Measurements from ENCODE around the gene COL28A1.

Gene COL28A1

DNA sequence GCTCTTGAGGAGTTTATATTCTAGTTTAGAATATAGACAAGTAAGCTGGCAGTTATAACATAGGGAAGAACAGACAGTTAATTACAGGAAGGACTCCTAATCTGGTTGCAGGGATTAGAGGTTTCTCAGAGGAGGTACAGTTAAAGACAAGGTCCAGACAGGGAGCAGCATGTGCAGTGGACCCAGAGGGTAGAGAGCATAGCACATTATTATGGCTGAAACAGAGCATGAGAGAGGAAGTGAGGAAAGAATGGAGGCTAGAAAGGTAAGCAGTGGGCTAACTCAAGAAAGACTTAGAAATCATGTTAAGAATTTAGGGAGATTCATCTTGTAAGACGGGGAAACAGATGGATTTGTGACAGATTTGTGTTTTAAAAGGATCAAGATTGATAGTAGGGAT is 40.7 kb upstream of the COL28A1 start:
- TF ChIP-seq CTCF (conservative IDR thresholded peaks at IDR 0.05) = no peak
- H3K27ac ChIP-seq = no peak overlapping the region; the same call in 1 of the 2 replicates

DNA sequence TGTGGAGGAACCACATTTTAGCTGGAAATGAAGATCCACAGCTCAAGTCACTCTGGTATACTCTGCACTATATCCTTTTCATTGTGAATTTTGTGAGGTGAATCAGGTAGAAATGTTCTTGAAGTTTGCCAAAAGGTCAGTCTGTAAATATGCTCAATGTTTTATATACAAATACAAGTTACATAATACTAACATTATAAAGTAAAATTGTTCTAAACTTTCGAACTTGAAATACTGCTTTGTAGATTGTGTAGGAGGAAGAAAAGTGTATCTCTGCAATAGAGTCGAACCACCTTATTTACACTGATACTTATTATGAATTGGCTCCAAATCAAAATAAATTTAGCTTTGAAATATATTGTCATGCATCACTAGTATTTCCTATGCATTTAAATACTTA is 38.0 kb upstream of the COL28A1 start:
- TF ChIP-seq CTCF (conservative IDR thresholded peaks at IDR 0.05) = no peak
- peak overlapping the region; percentile 99 for H3K27ac ChIP-seq

GRCh38 chr7:7570584-7570983 is 34.9 kb upstream of the COL28A1 start:
- H3K27ac ChIP-seq = peak overlapping the region; percentile 99
- TF ChIP-seq CTCF (conservative IDR thresholded peaks at IDR 0.05) = no peak

GRCh38 chr7:7569615-7570014 is 33.9 kb upstream of the COL28A1 start:
- no peak for TF ChIP-seq CTCF (conservative IDR thresholded peaks at IDR 0.05)
- H3K27ac ChIP-seq = peak overlapping the region; percentile 99

DNA sequence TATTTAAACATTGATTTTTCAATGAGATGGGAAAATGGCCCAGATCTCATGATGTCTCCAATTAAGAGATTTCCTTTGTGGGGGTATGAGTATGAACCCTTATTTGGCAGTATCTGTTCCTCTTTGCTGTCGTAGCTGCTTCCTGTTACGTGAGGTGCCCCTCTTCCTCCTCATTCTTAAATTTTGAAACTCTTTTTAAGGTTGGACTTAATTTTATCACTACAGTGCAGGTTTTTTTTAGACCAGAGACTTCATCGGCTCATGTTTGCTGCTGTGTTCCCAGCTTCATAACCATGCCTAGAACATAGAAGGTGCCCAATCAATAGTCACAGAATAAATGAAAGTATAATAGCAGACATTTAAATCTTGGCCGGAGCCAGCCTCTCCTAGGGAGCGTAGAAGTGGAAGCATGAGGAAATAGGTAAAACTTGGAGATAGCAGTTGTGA is 33.4 kb upstream of the COL28A1 start:
- no peak for TF ChIP-seq CTCF (conservative IDR thresholded peaks at IDR 0.05)
- peak overlapping the region; percentile 99 for H3K27ac ChIP-seq

GRCh38 chr7:7568553-7568952 is 32.9 kb upstream of the COL28A1 start:
- peak overlapping the region; percentile 99 for H3K27ac ChIP-seq
- no peak for TF ChIP-seq CTCF (conservative IDR thresholded peaks at IDR 0.05)

DNA sequence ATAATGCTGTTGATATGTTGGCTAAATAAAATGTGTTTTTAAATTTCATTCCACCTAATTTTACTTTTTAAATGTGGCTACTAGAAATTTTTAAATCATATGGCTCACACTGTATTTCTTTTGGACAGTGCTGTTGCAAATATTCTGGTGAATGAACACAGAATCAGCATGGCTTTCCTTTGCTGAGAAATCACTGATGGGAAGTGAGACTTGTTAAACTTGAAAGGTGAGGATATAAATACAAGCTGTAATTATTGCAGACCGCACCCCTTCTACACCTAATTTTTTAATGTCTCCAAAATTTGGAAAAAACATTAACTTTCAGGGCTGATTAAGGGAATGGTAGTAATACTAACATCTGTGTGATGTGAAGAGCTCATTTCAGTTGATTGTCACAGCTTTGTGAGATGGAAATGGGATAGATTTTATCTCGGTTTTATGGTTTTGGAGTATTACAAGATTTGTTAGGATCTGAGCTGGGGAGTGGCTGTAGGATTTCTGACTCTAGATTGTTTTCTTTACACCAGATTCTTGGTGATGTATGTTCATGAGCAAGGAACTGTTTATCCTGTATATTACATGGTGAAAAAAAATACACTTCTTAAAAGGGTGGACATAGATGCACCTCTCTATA is 32.3 kb upstream of the COL28A1 start:
- TF ChIP-seq CTCF (conservative IDR thresholded peaks at IDR 0.05) = no peak
- peak overlapping the region; percentile 99 for H3K27ac ChIP-seq
